ENCODE measurements around the gene ATXN1.

Gene ATXN1

GRCh38 chr6:16361861-16362260, 399.4 kb downstream of the ATXN1 start:
- no peak for DNase-seq (ENCODE audit: extremely low read depth, low read depth)
- H3K4me3 ChIP-seq (replicated peaks; ENCODE audit: low read depth, low read length), result no peak overlapping the region
- TF ChIP-seq, protein P1, sequence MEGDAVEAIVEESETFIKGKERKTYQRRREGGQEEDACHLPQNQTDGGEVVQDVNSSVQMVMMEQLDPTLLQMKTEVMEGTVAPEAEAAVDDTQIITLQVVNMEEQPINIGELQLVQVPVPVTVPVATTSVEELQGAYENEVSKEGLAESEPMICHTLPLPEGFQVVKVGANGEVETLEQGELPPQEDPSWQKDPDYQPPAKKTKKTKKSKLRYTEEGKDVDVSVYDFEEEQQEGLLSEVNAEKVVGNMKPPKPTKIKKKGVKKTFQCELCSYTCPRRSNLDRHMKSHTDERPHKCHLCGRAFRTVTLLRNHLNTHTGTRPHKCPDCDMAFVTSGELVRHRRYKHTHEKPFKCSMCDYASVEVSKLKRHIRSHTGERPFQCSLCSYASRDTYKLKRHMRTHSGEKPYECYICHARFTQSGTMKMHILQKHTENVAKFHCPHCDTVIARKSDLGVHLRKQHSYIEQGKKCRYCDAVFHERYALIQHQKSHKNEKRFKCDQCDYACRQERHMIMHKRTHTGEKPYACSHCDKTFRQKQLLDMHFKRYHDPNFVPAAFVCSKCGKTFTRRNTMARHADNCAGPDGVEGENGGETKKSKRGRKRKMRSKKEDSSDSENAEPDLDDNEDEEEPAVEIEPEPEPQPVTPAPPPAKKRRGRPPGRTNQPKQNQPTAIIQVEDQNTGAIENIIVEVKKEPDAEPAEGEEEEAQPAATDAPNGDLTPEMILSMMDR (IDR thresholded peaks at IDR 0.05; ENCODE audit: low read depth, low read length, missing control alignments), result no peak

GRCh38 chr6:16361121-16361520, 400.1 kb downstream of the ATXN1 start:
- no peak for DNase-seq (ENCODE audit: extremely low read depth, low read depth)
- H3K4me3 ChIP-seq (replicated peaks; ENCODE audit: low read depth, low read length), result no peak overlapping the region
- TF ChIP-seq, protein P1 (IDR thresholded peaks at IDR 0.05; ENCODE audit: low read depth, low read length, missing control alignments), result no peak

- DNase-seq (ENCODE audit: extremely low read depth, low read depth), result no peak
- H3K4me3 ChIP-seq (replicated peaks; ENCODE audit: low read depth, low read length), result no peak overlapping the region
- TF ChIP-seq, protein P1 (IDR thresholded peaks at IDR 0.05; ENCODE audit: low read depth, low read length, missing control alignments), result no peak
Observed at GRCh38 chr6:16360365-16360764, 400.9 kb downstream of the ATXN1 start.

GRCh38 chr6:16359563-16359962, 401.7 kb downstream of the ATXN1 start:
- TF ChIP-seq, protein P1 (IDR thresholded peaks at IDR 0.05; ENCODE audit: low read depth, low read length, missing control alignments), result no peak
- H3K4me3 ChIP-seq (replicated peaks; ENCODE audit: low read depth, low read length), result no peak overlapping the region
- DNase-seq (ENCODE audit: extremely low read depth, low read depth), result no peak

DNA sequence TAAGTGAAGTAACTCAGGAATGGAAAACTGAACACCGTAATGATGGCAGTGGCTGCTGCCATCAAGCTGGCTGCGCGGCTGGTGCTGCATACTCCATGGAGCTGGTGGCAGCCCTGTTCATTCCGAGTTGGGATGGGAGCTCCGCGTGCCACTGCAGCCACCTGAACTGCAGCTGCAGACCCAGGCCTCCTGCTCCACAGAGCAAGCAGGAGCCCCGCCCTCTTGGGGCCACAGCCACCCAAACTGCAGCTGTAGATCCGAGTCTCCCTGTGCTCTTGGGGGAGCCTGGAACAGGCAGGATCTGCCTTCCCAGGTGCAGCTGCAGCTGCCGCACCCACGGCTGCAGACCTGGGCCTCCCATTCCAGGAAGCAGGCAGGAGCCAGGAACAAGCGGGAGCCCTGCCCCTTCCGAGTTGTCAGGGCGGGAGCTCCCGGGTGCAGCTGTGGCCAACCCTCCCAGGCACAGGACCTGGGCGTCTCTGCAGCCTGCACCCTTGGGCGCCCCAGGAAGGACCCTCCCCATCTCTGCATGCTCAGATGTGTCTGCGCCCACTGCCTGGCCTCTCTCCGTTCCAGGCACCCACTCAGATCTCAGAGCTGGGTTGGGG, 402.6 kb downstream of the ATXN1 start:
- no peak for DNase-seq (ENCODE audit: extremely low read depth, low read depth)
- TF ChIP-seq, protein P1 (IDR thresholded peaks at IDR 0.05; ENCODE audit: low read depth, low read length, missing control alignments), result no peak
- no peak overlapping the region for H3K4me3 ChIP-seq (replicated peaks; ENCODE audit: low read depth, low read length)

GRCh38 chr6:16355699-16356446, 405.4 kb downstream of the ATXN1 start:
- DNase-seq (ENCODE audit: extremely low read depth, low read depth), result no peak

More at GRCh38 chr6:16355699-16356446, 405.4 kb downstream of the ATXN1 start:
- TF ChIP-seq, protein P1 (IDR thresholded peaks at IDR 0.05; ENCODE audit: low read depth, low read length, missing control alignments), result no peak
- H3K4me3 ChIP-seq (replicated peaks; ENCODE audit: low read depth, low read length), result no peak overlapping the region

Measured in HFF-Myc (cell line).